ENCODE results near the gene EVL.
"Not testable (repeated sequence)": the region's sequence is repeated elsewhere in the genome, so short reads cannot be mapped to it uniquely, and the experiment has no call there.

Gene EVL

GRCh38 chr14:100065111-100065871, at the start of gene EVL:
TSS of gene EVL (plus strand) at chr14:100065422. CDS start at chr14:100065501, 79 bp downstream.
- peak; percentile 51 for DNase-seq (ENCODE audit: low read depth)

- no peak for DNase-seq (ENCODE audit: low read depth)
These were observed 47.7 kb upstream of the EVL start for GRCh38 chr14:100017553-100017952.

- DNase-seq (ENCODE audit: low read depth): no peak
These were observed 47.2 kb upstream of the EVL start for GRCh38 chr14:100018054-100018453.

GRCh38 chr14:100018482-100018881, 46.7 kb upstream of the EVL start:
- no peak for DNase-seq (ENCODE audit: low read depth)

GRCh38 chr14:100019156-100019744, 46.0 kb upstream of the EVL start:
- DNase-seq (ENCODE audit: low read depth): no peak

GRCh38 chr14:100020629-100021028, 44.6 kb upstream of the EVL start:
- no peak for DNase-seq (ENCODE audit: low read depth)

- no peak for DNase-seq (ENCODE audit: low read depth)
These were observed 42.3 kb upstream of the EVL start for GRCh38 chr14:100022772-100023451.

- no peak for DNase-seq (ENCODE audit: low read depth)
These were observed 40.1 kb upstream of the EVL start for GRCh38 chr14:100025111-100025510.

- DNase-seq (ENCODE audit: low read depth): no peak
These were observed 37.3 kb upstream of the EVL start for GRCh38 chr14:100027771-100028490.

- no peak for DNase-seq (ENCODE audit: low read depth)
These were observed 36.1 kb upstream of the EVL start for GRCh38 chr14:100028990-100029677.

GRCh38 chr14:100030006-100030405, 35.2 kb upstream of the EVL start:
- not testable (repeated sequence) for DNase-seq (ENCODE audit: low read depth)

GRCh38 chr14:100030452-100031153, 34.6 kb upstream of the EVL start:
- DNase-seq (ENCODE audit: low read depth): no peak

- DNase-seq (ENCODE audit: low read depth): no peak
These were observed 33.5 kb upstream of the EVL start for GRCh38 chr14:100031506-100032281.

- no peak for DNase-seq (ENCODE audit: low read depth)
These were observed 32.5 kb upstream of the EVL start for GRCh38 chr14:100032738-100033137.

GRCh38 chr14:100033347-100034075, 31.7 kb upstream of the EVL start:
- no peak for DNase-seq (ENCODE audit: low read depth)

- no peak for DNase-seq (ENCODE audit: low read depth)
These were observed 30.8 kb upstream of the EVL start for GRCh38 chr14:100034468-100034867.

- DNase-seq (ENCODE audit: low read depth): no peak
These were observed 30.2 kb upstream of the EVL start for GRCh38 chr14:100034961-100035500.

- no peak for DNase-seq (ENCODE audit: low read depth)
These were observed 29.5 kb upstream of the EVL start for GRCh38 chr14:100035700-100036099.

- DNase-seq (ENCODE audit: low read depth): no peak
These were observed 27.9 kb upstream of the EVL start for GRCh38 chr14:100037353-100037752.
